GM12872 (cell line): ENCODE measurements around the gene SEMA3D.

Source experiments
- TF ChIP-seq, protein P1 (sequence below): IDR thresholded peaks from 3 replicates; pipeline ENCODE4 v1.5.1; 2011; ENCODE audit warnings: low read depth, mild to moderate bottlenecking, low read length, moderate library complexity; ENCODE audit not compliant: insufficient read depth

SEMA3D gene

DNA sequence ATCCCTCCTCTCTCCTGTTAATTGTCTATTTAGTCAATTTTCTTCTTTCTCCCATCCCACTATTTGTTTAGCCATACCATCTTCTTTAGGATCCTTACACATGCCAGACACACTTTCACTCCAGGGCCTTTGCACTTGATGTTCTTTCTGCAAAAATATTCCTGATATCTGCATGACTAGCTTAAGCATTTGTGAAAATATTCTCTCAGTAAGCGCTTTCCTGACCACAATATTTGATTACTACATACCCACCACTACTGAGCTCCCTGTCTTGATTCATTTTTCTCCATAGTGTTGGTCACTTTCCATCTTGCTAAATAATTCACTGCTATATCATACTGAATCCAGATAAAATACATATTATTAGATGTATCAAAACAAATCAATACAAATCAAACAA lies 75.1 kb downstream of the SEMA3D start:
- TF ChIP-seq, protein P1, sequence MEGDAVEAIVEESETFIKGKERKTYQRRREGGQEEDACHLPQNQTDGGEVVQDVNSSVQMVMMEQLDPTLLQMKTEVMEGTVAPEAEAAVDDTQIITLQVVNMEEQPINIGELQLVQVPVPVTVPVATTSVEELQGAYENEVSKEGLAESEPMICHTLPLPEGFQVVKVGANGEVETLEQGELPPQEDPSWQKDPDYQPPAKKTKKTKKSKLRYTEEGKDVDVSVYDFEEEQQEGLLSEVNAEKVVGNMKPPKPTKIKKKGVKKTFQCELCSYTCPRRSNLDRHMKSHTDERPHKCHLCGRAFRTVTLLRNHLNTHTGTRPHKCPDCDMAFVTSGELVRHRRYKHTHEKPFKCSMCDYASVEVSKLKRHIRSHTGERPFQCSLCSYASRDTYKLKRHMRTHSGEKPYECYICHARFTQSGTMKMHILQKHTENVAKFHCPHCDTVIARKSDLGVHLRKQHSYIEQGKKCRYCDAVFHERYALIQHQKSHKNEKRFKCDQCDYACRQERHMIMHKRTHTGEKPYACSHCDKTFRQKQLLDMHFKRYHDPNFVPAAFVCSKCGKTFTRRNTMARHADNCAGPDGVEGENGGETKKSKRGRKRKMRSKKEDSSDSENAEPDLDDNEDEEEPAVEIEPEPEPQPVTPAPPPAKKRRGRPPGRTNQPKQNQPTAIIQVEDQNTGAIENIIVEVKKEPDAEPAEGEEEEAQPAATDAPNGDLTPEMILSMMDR: no peak

DNA sequence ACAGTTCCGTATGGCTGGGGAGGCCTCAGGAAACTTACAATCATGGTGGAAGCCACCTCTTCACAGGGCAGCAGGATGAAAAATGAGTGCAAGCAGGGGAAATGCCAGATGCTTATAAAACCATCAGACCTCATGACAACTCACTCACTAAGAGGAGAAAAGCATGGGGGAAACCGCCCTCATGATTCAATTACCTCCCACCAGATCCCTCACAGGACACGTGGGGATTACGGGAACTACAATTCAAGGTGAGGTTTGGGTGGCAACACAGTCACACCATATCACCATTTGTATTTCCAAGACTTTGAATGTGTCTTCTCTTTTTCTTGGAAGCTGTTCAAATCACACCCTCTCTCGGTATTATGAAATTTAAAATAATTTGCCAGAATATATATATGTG lies 80.1 kb downstream of the SEMA3D start:
- TF ChIP-seq, protein P1: no peak

DNA sequence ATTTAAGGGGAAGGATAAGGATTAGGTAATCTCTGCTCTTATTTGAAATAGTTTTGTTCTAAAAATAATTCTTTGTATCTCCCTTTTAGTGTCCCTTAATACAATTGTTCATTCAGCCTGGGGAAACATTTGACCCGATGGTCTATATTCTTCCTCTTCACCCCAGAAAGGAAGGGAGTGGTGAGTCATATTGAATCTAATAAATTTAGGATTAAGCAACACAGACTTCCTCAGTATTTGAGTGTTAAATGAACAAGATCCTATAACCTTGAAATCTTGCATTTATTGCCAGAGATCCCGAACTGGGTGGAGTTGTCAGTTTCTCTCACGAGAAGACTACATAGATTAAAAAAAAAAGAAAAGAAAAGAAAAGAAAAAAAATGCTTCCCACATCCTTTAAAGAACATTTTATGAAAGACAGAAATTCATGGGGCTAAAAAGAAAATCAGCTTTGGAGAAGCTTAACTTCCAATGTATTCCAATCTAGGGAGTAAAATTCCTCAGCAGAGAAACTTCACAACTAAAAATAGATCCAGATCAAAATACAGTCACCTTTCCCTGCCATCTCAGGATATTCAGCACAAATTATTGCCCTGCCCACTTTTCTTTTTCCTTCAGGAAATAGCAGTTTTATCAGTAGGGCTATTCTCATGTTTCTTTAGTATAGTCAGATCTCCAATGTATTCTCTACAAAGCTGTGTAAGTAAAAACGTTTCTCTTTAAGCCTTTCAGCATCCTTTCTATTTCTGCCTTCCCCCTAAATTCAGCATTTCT lies 82.2 kb downstream of the SEMA3D start:
- TF ChIP-seq, protein P1: no peak

DNA sequence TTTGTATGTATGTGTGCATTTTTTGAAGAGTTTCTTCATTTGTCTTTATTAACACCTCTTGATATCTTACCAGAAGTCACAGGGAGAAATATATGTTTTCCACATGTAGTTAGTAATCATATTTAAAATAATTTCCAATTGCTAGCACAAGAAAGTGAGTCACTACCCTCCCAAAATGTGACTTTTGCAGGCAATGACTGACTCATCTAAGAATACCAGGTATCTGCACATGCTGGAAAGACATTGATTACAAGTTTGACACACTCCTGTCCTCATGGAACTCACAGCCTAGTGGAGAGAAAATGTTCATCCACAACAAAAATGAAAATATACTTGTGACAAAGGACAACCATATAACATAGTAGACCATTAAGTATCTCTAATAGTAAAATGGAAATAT lies 82.9 kb downstream of the SEMA3D start:
- TF ChIP-seq, protein P1: no peak

DNA sequence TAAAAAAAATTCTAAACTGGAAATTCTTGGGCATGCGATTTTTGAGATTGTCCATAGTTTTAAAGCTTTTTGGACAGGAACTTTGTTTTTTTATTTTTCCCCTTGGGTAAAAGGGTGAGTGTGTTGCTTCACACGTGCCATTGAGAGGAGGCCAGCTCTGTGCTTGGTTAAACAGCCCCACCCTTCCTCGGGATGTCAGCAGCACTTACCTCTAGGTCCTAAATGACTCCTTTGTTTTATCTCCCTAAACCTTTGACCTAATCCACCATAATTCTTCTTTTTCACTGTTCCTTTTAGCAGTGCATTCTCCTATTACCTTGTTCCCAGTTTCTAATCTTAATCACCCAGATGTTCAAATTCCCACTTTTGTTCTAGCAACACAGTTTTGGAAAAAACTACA lies 83.5 kb downstream of the SEMA3D start:
- TF ChIP-seq, protein P1: no peak

DNA sequence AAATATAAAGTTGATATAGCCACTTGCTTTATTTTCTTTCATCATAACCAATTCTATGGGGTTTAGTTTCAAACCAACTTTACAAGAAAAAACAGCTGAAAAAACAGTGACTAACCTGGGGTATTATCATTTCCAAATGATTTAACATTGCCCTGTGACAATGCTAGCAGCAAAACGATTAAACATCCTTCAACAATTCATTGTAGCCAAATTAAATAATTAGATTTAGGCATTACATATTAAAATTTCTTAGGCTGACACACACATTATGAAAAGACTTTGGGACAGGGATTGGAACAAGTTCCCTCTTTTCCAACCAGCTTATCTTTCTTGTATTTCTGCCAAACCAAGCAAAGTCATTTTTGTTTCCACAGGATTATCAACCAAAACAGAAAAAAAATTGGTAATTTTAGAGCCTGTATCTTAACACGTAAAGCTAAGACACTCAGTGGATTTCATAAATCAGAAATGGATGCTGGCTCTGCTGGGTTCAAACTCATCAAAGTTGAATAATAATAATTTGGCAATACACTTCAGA lies 84.0 kb downstream of the SEMA3D start:
- TF ChIP-seq, protein P1: no peak

DNA sequence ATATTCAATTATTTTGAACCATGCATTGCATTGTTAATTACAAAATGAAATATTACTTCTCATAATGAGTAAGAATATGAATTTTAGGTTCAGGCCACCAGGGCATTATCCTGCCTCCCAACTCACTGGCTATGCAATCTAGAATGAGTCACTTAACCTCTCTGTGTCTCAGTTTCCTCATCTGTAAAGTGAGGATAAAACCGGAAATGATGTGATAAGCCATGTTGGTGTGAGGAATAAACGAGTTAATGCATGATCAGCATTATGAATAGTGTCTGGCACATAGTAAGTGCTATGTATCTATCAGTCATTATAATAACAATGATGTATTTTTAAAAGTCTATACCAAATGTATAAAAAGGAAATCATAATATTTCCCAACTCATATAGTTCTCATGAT lies 85.5 kb downstream of the SEMA3D start:
- TF ChIP-seq, protein P1: no peak
